ENCODE results near the gene TRIP10. TPM values are rescaled to one million over a fixed set of nuclear protein-coding genes. Genes with fewer than 3 reads are reported as not detected.
"Not testable (repeated sequence)": the region's sequence is repeated elsewhere in the genome, so short reads cannot be mapped to it uniquely, and the experiment has no call there.

Gene TRIP10
- total RNA-seq, 4 donors from 2014 or later: 25.5 to 80.7 (median 40.5) TPM

DNA sequence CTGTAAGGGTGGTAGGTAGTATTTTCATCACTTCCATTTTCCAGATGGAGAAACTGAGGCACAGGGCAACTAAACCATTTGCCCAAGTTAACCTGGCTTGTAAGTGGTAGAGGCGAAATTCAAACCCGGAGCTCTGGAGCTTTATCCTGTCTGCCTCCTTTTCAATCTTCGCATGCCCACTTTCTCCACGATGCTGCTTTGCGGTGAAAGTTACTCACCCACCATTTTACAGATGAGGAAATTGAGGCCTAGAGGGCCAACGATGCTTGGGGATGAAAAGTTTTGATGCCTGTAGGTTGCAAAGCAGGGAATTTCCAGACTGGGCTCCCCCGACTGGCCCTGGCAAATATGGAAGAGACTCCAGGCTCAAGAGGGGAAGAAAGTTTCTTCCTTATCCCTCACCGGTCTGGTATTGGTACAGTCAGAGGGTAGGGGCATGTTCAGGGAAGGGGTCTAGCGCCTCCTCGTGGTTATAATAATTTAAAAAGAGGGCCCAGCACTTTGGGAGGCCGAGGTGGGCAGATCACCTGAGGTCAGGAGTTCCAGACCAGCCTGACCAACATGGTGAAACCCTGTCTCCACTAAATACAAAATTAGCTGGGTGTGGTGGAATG lies 29.6 kb downstream of the TRIP10 start:
- DNase-seq (ENCODE audit: low spot score in 2 of 2): no peak
- no peaks in the 10 kb centered on the region for H3K36me3 ChIP-seq
- no peak overlapping the region for H3K4me3 ChIP-seq
- whole genome bisulfite sequencing: 60% methylated on average over 11 of the region's 11 CpGs
- H3K9me3 ChIP-seq: no peaks in the 10 kb centered on the region
- TF ChIP-seq CTCF (IDR thresholded peaks at IDR 0.05): no peak
- TF ChIP-seq EP300 (IDR thresholded peaks at IDR 0.05): no peak
- peaks cover 30% of the 10 kb centered on the region for H3K4me1 ChIP-seq
- no peaks in the 10 kb centered on the region for H3K27me3 ChIP-seq
- no peak overlapping the region for H3K27ac ChIP-seq

GRCh38 chr19:6771648-6772027 lies 32.2 kb downstream of the TRIP10 start:
- H3K4me1 ChIP-seq: peaks cover 14% of the 10 kb centered on the region
- DNase-seq (ENCODE audit: low spot score in 2 of 2); H3K27me3 ChIP-seq; H3K27ac ChIP-seq; H3K36me3 ChIP-seq; H3K9me3 ChIP-seq; H3K4me3 ChIP-seq: not testable (repeated sequence)
- 93% methylated on average over 7 of the region's 7 CpGs for WGBS

- Histone ChIP-seq H3K4me1 (peaks cover 8% of the 10 kb centered on the region), H3K4me3 (peak within 1 kb of the TSS; percentile 40), H3K9me3 (no peaks in the 10 kb centered on the region), H3K36me3 (no peaks in the 10 kb centered on the region), H3K27me3 (no peaks in the 10 kb centered on the region), H3K27ac (no peak within 1 kb of the TSS)
- no peak for TF ChIP-seq POLR2A (IDR thresholded peaks at IDR 0.05)
- TF ChIP-seq CTCF (IDR thresholded peaks at IDR 0.05): no peak
- no peak for TF ChIP-seq EP300 (IDR thresholded peaks at IDR 0.05)
- no peak for TF ChIP-seq POLR2AphosphoS5 (IDR thresholded peaks at IDR 0.05)
- WGBS: 69% methylated on average over 8 of the region's 25 CpGs
- peak; percentile 75 to 84 for DNase-seq (ENCODE audit: low spot score in 2 of 2)
Observed at GRCh38 chr19:6772028-6772865, 32.8 kb downstream of the TRIP10 start, which contains the start of gene VAV1. Gene VAV1, plus strand, starts transcription at chr19:6772708. Its CDS starts 100 bp downstream, at chr19:6772808.

DNA sequence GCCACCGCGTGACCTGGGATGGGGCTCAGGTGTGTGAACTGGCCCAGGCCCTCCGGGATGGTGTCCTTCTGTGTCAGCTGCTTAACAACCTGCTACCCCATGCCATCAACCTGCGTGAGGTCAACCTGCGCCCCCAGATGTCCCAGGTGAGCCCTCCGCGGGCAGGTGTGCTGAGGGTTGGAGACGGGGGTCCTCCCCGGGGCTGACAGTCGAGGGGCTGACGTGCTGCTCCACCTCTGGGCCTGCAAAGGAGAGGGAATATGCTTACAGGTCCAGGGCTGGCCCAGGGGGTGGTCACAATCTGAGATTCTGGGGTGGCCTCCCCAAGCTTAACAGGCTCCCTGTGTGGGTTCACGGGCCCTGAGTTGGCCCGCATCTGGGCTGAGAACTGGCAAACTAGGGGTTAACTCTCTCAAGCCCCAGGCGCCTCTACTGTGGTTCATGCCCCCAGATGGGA lies 33.4 kb downstream of the TRIP10 start:
- Histone ChIP-seq H3K9me3 (no peaks in the 10 kb centered on the region), H3K27ac (no peak overlapping the region), H3K4me3 (peak overlapping the region; percentile 40), H3K4me1 (peaks cover 1% of the 10 kb centered on the region), H3K27me3 (no peaks in the 10 kb centered on the region), H3K36me3 (no peaks in the 10 kb centered on the region)
- no peak for TF ChIP-seq CTCF (IDR thresholded peaks at IDR 0.05)
- no peak for TF ChIP-seq POLR2A (IDR thresholded peaks at IDR 0.05)
- no peak for TF ChIP-seq POLR2AphosphoS5 (IDR thresholded peaks at IDR 0.05)
- no peak for TF ChIP-seq EP300 (IDR thresholded peaks at IDR 0.05)
- no peak for DNase-seq (ENCODE audit: low spot score in 2 of 2)
- 86% methylated on average over 9 of the region's 14 CpGs for WGBS

- 52% methylated on average over 2 of the region's 8 CpGs for WGBS
- H3K4me3 ChIP-seq: peak overlapping the region; percentile 40
- TF ChIP-seq POLR2AphosphoS5 (IDR thresholded peaks at IDR 0.05): no peak
- TF ChIP-seq CTCF (IDR thresholded peaks at IDR 0.05): no peak
- no peak for TF ChIP-seq EP300 (IDR thresholded peaks at IDR 0.05)
- TF ChIP-seq POLR2A (IDR thresholded peaks at IDR 0.05): no peak
- H3K27me3 ChIP-seq: no peaks in the 10 kb centered on the region
- H3K9me3 ChIP-seq: no peaks in the 10 kb centered on the region
- H3K27ac ChIP-seq: no peak overlapping the region
- no peaks in the 10 kb centered on the region for H3K36me3 ChIP-seq
- DNase-seq (ENCODE audit: low spot score in 2 of 2): no peak
- H3K4me1 ChIP-seq: no peaks in the 10 kb centered on the region
Observed at GRCh38 chr19:6773323-6773931, 33.9 kb downstream of the TRIP10 start.
